ENCODE data around the gene PAPOLA. TPM values are rescaled to one million over a fixed set of nuclear protein-coding genes. Genes with fewer than 3 reads are reported as not detected.
A peak's percentile ranks its signal among the peaks of the same experiment; 100 is the strongest.

PAPOLA gene
- total and polyA plus RNA-seq, 7 experiments from 2014 or later: 58.2 to 256 (median 170) TPM

GRCh38 chr14:96484399-96484798, 17.8 kb upstream of the PAPOLA start:
- DNase-seq: no peak
- no peaks in the 10 kb centered on the region for H3K27me3 ChIP-seq (ENCODE audit: control insufficient read depth in 2 of 2, insufficient read depth in 2 of 2, low read length in 2 of 2)
- intact Hi-C loops (cut with micrococcal nuclease): no loop called here
- H3K36me3 Mint-ChIP-seq: no peaks in the 10 kb centered on the region
- H3K4me1 Mint-ChIP-seq: peaks cover 0 to 2% (median 0%) of the 10 kb centered on the region in 7 donors
- H3K4me3 Mint-ChIP-seq: no peak overlapping the region
- no peaks in the 10 kb centered on the region for H3K9me3 ChIP-seq (ENCODE audit: control insufficient read depth in 2 of 3, low read length in 3 of 3)
- H3K4me1 ChIP-seq (ENCODE audit: control insufficient read depth in 2 of 2, insufficient read depth in 2 of 2, low read length in 2 of 2): no peaks in the 10 kb centered on the region
- ChIA-PET POLR2A (no interaction called here), CTCF (no interaction called here)
- no peak overlapping the region for H3K27ac ChIP-seq (ENCODE audit: low read depth, low read length)
- H3K27me3 Mint-ChIP-seq: peaks cover 0 to 25% (median 11%) of the 10 kb centered on the region in 5 donors
- H3K27ac Mint-ChIP-seq: no peak overlapping the region
- peaks cover 0 to 3% (median 0%) of the 10 kb centered on the region in 11 donors for H3K9me3 Mint-ChIP-seq
- ATAC-seq: peak; percentile 41
- H3K4me3 ChIP-seq (ENCODE audit: low read length): no peak overlapping the region
- H3K36me3 ChIP-seq (ENCODE audit: control insufficient read depth in 2 of 3, insufficient read depth in 3 of 3, low read length in 3 of 3): no peaks in the 10 kb centered on the region

- Mint-ChIP-seq H3K36me3 (no peaks in the 10 kb centered on the region), H3K27me3 (peaks cover 0 to 31% (median 18%) of the 10 kb centered on the region in 5 donors), H3K27ac (no peak overlapping the region), H3K9me3 (peaks cover 0 to 3% (median 0%) of the 10 kb centered on the region in 11 donors), H3K4me1 (peaks cover 0 to 2% (median 0%) of the 10 kb centered on the region in 7 donors), H3K4me3 (no peak overlapping the region)
- H3K4me3 ChIP-seq (ENCODE audit: low read length): no peak overlapping the region
- H3K27me3 ChIP-seq (ENCODE audit: control insufficient read depth in 2 of 2, insufficient read depth in 2 of 2, low read length in 2 of 2): no peaks in the 10 kb centered on the region
- no peak overlapping the region for H3K27ac ChIP-seq (ENCODE audit: low read depth, low read length)
- no peaks in the 10 kb centered on the region for H3K9me3 ChIP-seq (ENCODE audit: control insufficient read depth in 2 of 3, low read length in 3 of 3)
- DNase-seq (no peak), ATAC-seq (no peak)
- intact Hi-C loops (cut with micrococcal nuclease): no loop called here
- H3K4me1 ChIP-seq (ENCODE audit: control insufficient read depth in 2 of 2, insufficient read depth in 2 of 2, low read length in 2 of 2): no peaks in the 10 kb centered on the region
- H3K36me3 ChIP-seq (ENCODE audit: control insufficient read depth in 2 of 3, insufficient read depth in 3 of 3, low read length in 3 of 3): no peaks in the 10 kb centered on the region
- CTCF ChIA-PET: no interaction called here
- POLR2A ChIA-PET: no interaction called here
These were observed 15.5 kb upstream of the PAPOLA start for GRCh38 chr14:96486705-96487104.

GRCh38 chr14:96489327-96489726, 12.9 kb upstream of the PAPOLA start:
- Histone ChIP-seq H3K4me1 (ENCODE audit: control insufficient read depth in 2 of 2, insufficient read depth in 2 of 2, low read length in 2 of 2) (peaks cover 0 to 2% of the 10 kb centered on the region in 2 donors), H3K36me3 (ENCODE audit: control insufficient read depth in 2 of 3, insufficient read depth in 3 of 3, low read length in 3 of 3) (no peaks in the 10 kb centered on the region), H3K4me3 (ENCODE audit: low read length) (no peak overlapping the region), H3K27ac (ENCODE audit: low read depth, low read length) (no peak overlapping the region), H3K27me3 (ENCODE audit: control insufficient read depth in 2 of 2, insufficient read depth in 2 of 2, low read length in 2 of 2) (peaks cover 0 to 3% of the 10 kb centered on the region in 2 donors), H3K9me3 (ENCODE audit: control insufficient read depth in 2 of 3, low read length in 3 of 3) (no peaks in the 10 kb centered on the region)
- ChIA-PET CTCF (no interaction called here), POLR2A (no interaction called here)
- Mint-ChIP-seq H3K4me3 (no peak overlapping the region), H3K4me1 (peaks cover 3 to 7% (median 5%) of the 10 kb centered on the region in 7 donors), H3K27me3 (peaks cover 5 to 24% (median 22%) of the 10 kb centered on the region in 5 donors), H3K36me3 (no peaks in the 10 kb centered on the region), H3K27ac (no peak overlapping the region), H3K9me3 (peaks cover 0 to 1% (median 0%) of the 10 kb centered on the region in 11 donors)
- intact Hi-C loops (cut with micrococcal nuclease): no loop called here
- DNase-seq (no peak), ATAC-seq (no peak)

GRCh38 chr14:96493178-96493577, 9.0 kb upstream of the PAPOLA start:
- H3K4me1 ChIP-seq (ENCODE audit: control insufficient read depth in 2 of 2, insufficient read depth in 2 of 2, low read length in 2 of 2): peaks cover 0 to 3% of the 10 kb centered on the region in 2 donors
- no peaks in the 10 kb centered on the region for H3K36me3 ChIP-seq (ENCODE audit: control insufficient read depth in 2 of 3, insufficient read depth in 3 of 3, low read length in 3 of 3)
- no peak overlapping the region for H3K27ac ChIP-seq (ENCODE audit: low read depth, low read length)
- intact Hi-C loops (cut with micrococcal nuclease): no loop called here
- Mint-ChIP-seq H3K9me3 (peaks cover 0 to 1% (median 0%) of the 10 kb centered on the region in 11 donors), H3K27ac (no peak overlapping the region), H3K36me3 (no peaks in the 10 kb centered on the region), H3K4me3 (no peak overlapping the region), H3K27me3 (peaks cover 6 to 36% (median 23%) of the 10 kb centered on the region in 5 donors), H3K4me1 (peaks cover 7 to 10% (median 9%) of the 10 kb centered on the region in 7 donors)
- CTCF ChIA-PET: no interaction called here
- DNase-seq (no peak), ATAC-seq (no peak)
- no peaks in the 10 kb centered on the region for H3K9me3 ChIP-seq (ENCODE audit: control insufficient read depth in 2 of 3, low read length in 3 of 3)
- POLR2A ChIA-PET: no interaction called here
- H3K27me3 ChIP-seq (ENCODE audit: control insufficient read depth in 2 of 2, insufficient read depth in 2 of 2, low read length in 2 of 2): peaks cover 0 to 3% of the 10 kb centered on the region in 2 donors
- no peak overlapping the region for H3K4me3 ChIP-seq (ENCODE audit: low read length)

GRCh38 chr14:96494331-96494730, 7.9 kb upstream of the PAPOLA start:
- ChIA-PET CTCF (no interaction called here), POLR2A (interaction anchor here (0.7 kb wide), 1 partner anchor 40 kb away, joined by 5 read pairs; no protein-coding TSS in a partner anchor)
- Mint-ChIP-seq H3K9me3 (no peaks in the 10 kb centered on the region), H3K4me1 (peaks cover 7 to 10% (median 9%) of the 10 kb centered on the region in 7 donors), H3K27ac (peak overlapping the region in 1 of 9 donors; percentile 2), H3K4me3 (peak overlapping the region in 4 of 10 donors; percentile 13 to 41 (median 22)), H3K27me3 (peaks cover 13 to 36% (median 19%) of the 10 kb centered on the region in 5 donors), H3K36me3 (no peaks in the 10 kb centered on the region)
- H3K27ac ChIP-seq (ENCODE audit: low read depth, low read length): no peak overlapping the region
- H3K4me3 ChIP-seq (ENCODE audit: low read length): no peak overlapping the region
- no peak for ATAC-seq
- no peaks in the 10 kb centered on the region for H3K36me3 ChIP-seq (ENCODE audit: control insufficient read depth in 2 of 3, insufficient read depth in 3 of 3, low read length in 3 of 3)
- intact Hi-C loops (cut with micrococcal nuclease): no loop called here
- peaks cover 0 to 3% of the 10 kb centered on the region in 2 donors for H3K4me1 ChIP-seq (ENCODE audit: control insufficient read depth in 2 of 2, insufficient read depth in 2 of 2, low read length in 2 of 2)
- DNase-seq: no peak
- H3K27me3 ChIP-seq (ENCODE audit: control insufficient read depth in 2 of 2, insufficient read depth in 2 of 2, low read length in 2 of 2): peaks cover 0 to 3% of the 10 kb centered on the region in 2 donors
- no peaks in the 10 kb centered on the region for H3K9me3 ChIP-seq (ENCODE audit: control insufficient read depth in 2 of 3, low read length in 3 of 3)

- H3K27me3 ChIP-seq (ENCODE audit: control insufficient read depth in 2 of 2, insufficient read depth in 2 of 2, low read length in 2 of 2): peaks cover 0 to 3% of the 10 kb centered on the region in 2 donors
- peaks cover 9 to 10% of the 10 kb centered on the region in 2 donors for H3K4me1 ChIP-seq (ENCODE audit: control insufficient read depth in 2 of 2, insufficient read depth in 2 of 2, low read length in 2 of 2)
- no peak overlapping the region for H3K27ac ChIP-seq (ENCODE audit: low read depth, low read length)
- DNase-seq (no peak), ATAC-seq (no peak)
- no peaks in the 10 kb centered on the region for H3K36me3 ChIP-seq (ENCODE audit: control insufficient read depth in 2 of 3, insufficient read depth in 3 of 3, low read length in 3 of 3)
- peaks cover 8 to 18% (median 11%) of the 10 kb centered on the region in 7 donors for H3K4me1 Mint-ChIP-seq
- CTCF ChIA-PET: no interaction called here
- H3K4me3 Mint-ChIP-seq: no peak overlapping the region
- H3K4me3 ChIP-seq (ENCODE audit: low read length): no peak overlapping the region
- peaks cover 10 to 40% (median 17%) of the 10 kb centered on the region in 5 donors for H3K27me3 Mint-ChIP-seq
- H3K36me3 Mint-ChIP-seq: no peaks in the 10 kb centered on the region
- POLR2A ChIA-PET: no interaction called here
- H3K9me3 Mint-ChIP-seq: no peaks in the 10 kb centered on the region
- no peak overlapping the region for H3K27ac Mint-ChIP-seq
- intact Hi-C loops (cut with micrococcal nuclease): no loop called here
- H3K9me3 ChIP-seq (ENCODE audit: control insufficient read depth in 2 of 3, low read length in 3 of 3): no peaks in the 10 kb centered on the region
These were observed 5.1 kb upstream of the PAPOLA start for GRCh38 chr14:96497087-96497486.

GRCh38 chr14:96497586-96497985, 4.6 kb upstream of the PAPOLA start:
- ChIA-PET POLR2A (no interaction called here), CTCF (no interaction called here)
- H3K27ac ChIP-seq (ENCODE audit: low read depth, low read length): no peak overlapping the region
- no peaks in the 10 kb centered on the region for H3K9me3 ChIP-seq (ENCODE audit: control insufficient read depth in 2 of 3, low read length in 3 of 3)
- Mint-ChIP-seq H3K27ac (no peak overlapping the region), H3K4me3 (no peak overlapping the region), H3K4me1 (peaks cover 8 to 18% (median 11%) of the 10 kb centered on the region in 7 donors), H3K27me3 (peaks cover 10 to 37% (median 17%) of the 10 kb centered on the region in 5 donors), H3K36me3 (no peaks in the 10 kb centered on the region), H3K9me3 (peaks cover 0 to 2% (median 0%) of the 10 kb centered on the region in 11 donors)
- ATAC-seq (no peak), DNase-seq (no peak)
- intact Hi-C loops (cut with micrococcal nuclease): no loop called here
- no peak overlapping the region for H3K4me3 ChIP-seq (ENCODE audit: low read length)
- peaks cover 0 to 3% (median 0%) of the 10 kb centered on the region in 3 experiments for H3K36me3 ChIP-seq (ENCODE audit: control insufficient read depth in 2 of 3, insufficient read depth in 3 of 3, low read length in 3 of 3)
- peaks cover 9 to 10% of the 10 kb centered on the region in 2 donors for H3K4me1 ChIP-seq (ENCODE audit: control insufficient read depth in 2 of 2, insufficient read depth in 2 of 2, low read length in 2 of 2)
- peaks cover 0 to 3% of the 10 kb centered on the region in 2 donors for H3K27me3 ChIP-seq (ENCODE audit: control insufficient read depth in 2 of 2, insufficient read depth in 2 of 2, low read length in 2 of 2)

Data from naive thymus-derived CD4-positive, alpha-beta T cell (primary cell).